ENCODE results near the gene ZDHHC14. TPM values are rescaled to one million over a fixed set of nuclear protein-coding genes. Genes with fewer than 3 reads are reported as not detected.

The ZDHHC14 gene
- total RNA-seq, 4 donors from 2014 or later = 7.3 to 14.4 (median 8.1) TPM

GRCh38 chr6:157547112-157547511 is 166.1 kb downstream of the ZDHHC14 start:
- 71 to 84% methylated on average over 8 of the region's 8 CpGs for WGBS, 2 donors (ENCODE audit: low coverage in 1 of 2)
- H3K4me3 ChIP-seq = no peak overlapping the region
- H3K9me3 ChIP-seq = no peaks in the 10 kb centered on the region
- no peaks in the 10 kb centered on the region for H3K4me1 ChIP-seq
- no peak for TF ChIP-seq CTCF (IDR thresholded peaks at IDR 0.05)
- TF ChIP-seq POLR2AphosphoS5 (IDR thresholded peaks at IDR 0.05) = no peak
- TF ChIP-seq EP300 (IDR thresholded peaks at IDR 0.05) = no peak
- TF ChIP-seq POLR2A (IDR thresholded peaks at IDR 0.05) = no peak
- no peak overlapping the region for H3K27ac ChIP-seq
- H3K36me3 ChIP-seq = peaks cover 0 to 20% of the 10 kb centered on the region in 2 donors
- H3K27me3 ChIP-seq = no peaks in the 10 kb centered on the region
- no peak for ATAC-seq

DNA sequence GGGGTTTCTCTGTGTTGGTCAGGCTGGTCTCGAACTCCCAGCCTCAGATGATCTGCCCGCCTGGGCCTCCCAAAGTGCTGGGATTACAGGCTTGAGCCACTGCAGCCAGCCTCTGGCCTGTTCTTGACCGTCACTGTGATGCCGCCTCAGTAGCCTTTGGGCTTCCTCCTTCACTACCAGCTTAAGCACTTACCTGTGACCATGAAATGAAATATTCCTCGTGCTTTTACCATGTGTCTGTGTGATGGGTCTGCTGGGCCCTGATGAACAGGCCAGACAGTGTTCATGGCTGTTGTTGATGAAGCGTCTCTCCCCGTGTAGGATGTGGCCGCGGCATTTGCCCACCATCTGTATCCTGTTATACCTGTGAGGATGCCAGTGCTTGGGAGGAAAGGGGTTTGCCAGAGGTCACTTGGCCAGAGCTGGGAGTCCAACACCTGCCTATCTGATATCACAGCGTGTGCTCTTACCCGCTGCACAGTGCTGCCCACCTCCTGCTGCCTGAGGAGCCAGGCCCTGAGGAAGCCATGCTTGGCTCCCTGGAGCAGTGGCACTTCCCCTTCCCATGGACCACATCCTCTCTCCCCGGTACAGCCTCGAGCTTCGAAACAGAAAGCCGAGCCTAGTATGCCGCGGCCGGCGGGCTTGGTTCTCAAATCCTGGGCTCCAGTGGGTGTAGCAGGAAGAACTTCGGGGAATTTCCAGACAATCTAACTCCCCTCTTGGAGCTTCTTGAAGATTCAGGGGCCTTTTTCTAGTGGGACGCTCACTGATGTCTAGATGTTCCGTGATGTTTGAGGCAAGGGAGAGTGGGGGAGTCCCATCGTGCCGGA is 167.9 kb downstream of the ZDHHC14 start:
- WGBS, 2 donors (ENCODE audit: low coverage in 1 of 2) = 73 to 90% methylated on average over 8 to 11 of the region's 24 CpGs
- no peaks in the 10 kb centered on the region for H3K27me3 ChIP-seq
- H3K9me3 ChIP-seq = no peaks in the 10 kb centered on the region
- TF ChIP-seq CTCF (IDR thresholded peaks at IDR 0.05) (no peak), POLR2AphosphoS5 (IDR thresholded peaks at IDR 0.05) (no peak), POLR2A (IDR thresholded peaks at IDR 0.05) (no peak), EP300 (IDR thresholded peaks at IDR 0.05) (no peak)
- peak; percentile 22 for ATAC-seq
- peaks cover 0 to 8% of the 10 kb centered on the region in 2 donors for H3K36me3 ChIP-seq
- H3K4me1 ChIP-seq = no peaks in the 10 kb centered on the region
- H3K4me3 ChIP-seq = no peak overlapping the region
- H3K27ac ChIP-seq = no peak overlapping the region

DNA sequence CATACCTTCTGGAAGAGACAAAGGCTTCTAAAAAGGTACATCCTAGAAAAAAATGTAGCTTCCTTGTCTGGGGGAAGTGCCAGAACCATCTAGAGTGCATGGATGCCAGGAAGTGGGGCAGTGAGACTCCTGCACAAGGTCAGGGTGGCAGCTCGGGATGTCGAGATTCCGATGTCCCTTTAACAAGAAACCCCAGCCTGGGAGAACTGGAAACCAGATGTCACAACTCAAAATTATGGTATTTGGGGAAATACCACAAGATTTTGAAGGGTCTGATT is 168.4 kb downstream of the ZDHHC14 start:
- WGBS, 2 donors (ENCODE audit: low coverage in 1 of 2) = 86 to 100% methylated on average over 3 of the region's 3 CpGs
- ATAC-seq = no peak
- Histone ChIP-seq H3K4me1 (no peaks in the 10 kb centered on the region), H3K4me3 (no peak overlapping the region), H3K27ac (no peak overlapping the region), H3K27me3 (no peaks in the 10 kb centered on the region), H3K36me3 (peaks cover 0 to 3% of the 10 kb centered on the region in 2 donors), H3K9me3 (no peaks in the 10 kb centered on the region)
- no peak for TF ChIP-seq CTCF (IDR thresholded peaks at IDR 0.05)
- no peak for TF ChIP-seq POLR2AphosphoS5 (IDR thresholded peaks at IDR 0.05)
- TF ChIP-seq POLR2A (IDR thresholded peaks at IDR 0.05) = no peak
- no peak for TF ChIP-seq EP300 (IDR thresholded peaks at IDR 0.05)

- no peak for TF ChIP-seq POLR2AphosphoS5 (IDR thresholded peaks at IDR 0.05)
- no peak for TF ChIP-seq POLR2A (IDR thresholded peaks at IDR 0.05)
- TF ChIP-seq EP300 (IDR thresholded peaks at IDR 0.05) = no peak
- TF ChIP-seq CTCF (IDR thresholded peaks at IDR 0.05) = no peak
- Histone ChIP-seq H3K4me3 (no peak overlapping the region), H3K4me1 (no peaks in the 10 kb centered on the region), H3K27ac (no peak overlapping the region), H3K9me3 (no peaks in the 10 kb centered on the region), H3K27me3 (no peaks in the 10 kb centered on the region), H3K36me3 (no peaks in the 10 kb centered on the region)
- WGBS, 2 donors (ENCODE audit: low coverage in 1 of 2) = 79 to 100% methylated on average over 4 to 9 of the region's 12 CpGs
- no peak for ATAC-seq
Measured at GRCh38 chr6:157550114-157550989, 169.4 kb downstream of the ZDHHC14 start.
